ENCODE measurements around the gene GALNT13. TPM values are rescaled to one million over a fixed set of nuclear protein-coding genes. Genes with fewer than 3 reads are reported as not detected.
A peak's percentile ranks its signal among the peaks of the same experiment; 100 is the strongest.

Gene GALNT13
- total and polyA plus RNA-seq, 2 of the 13 experiments (the other 11 are each of a cell fraction or from before 2014, with no cell fraction given) = 1.3 to 5.0 TPM

- Histone ChIP-seq H3K4me1 (ENCODE audit: insufficient read depth, low read length) (peaks cover 17% of the 10 kb centered on the region), H3K27me3 (ENCODE audit: control insufficient read depth in 1 of 2, insufficient read depth in 2 of 2, low read length in 2 of 2) (no peaks in the 10 kb centered on the region), H3K4me3 (replicated peaks in 1 of 3; ENCODE audit: insufficient read depth in 1 of 3, low read depth in 2 of 3, low read length in 3 of 3) (no peak overlapping the region), H3K9ac (ENCODE audit: insufficient read depth, low read depth, low read length) (no peak overlapping the region), H3K27ac (ENCODE audit: extremely low read length, insufficient read depth, low read length) (no peak overlapping the region), H3K4me2 (ENCODE audit: low read depth, low read length) (no peak overlapping the region), H3K79me2 (ENCODE audit: insufficient read depth, low read length) (no peaks in the 10 kb centered on the region), H3K9me3 (ENCODE audit: low read length) (no peaks in the 10 kb centered on the region; the same call in 1 of the 2 replicates), H3K36me3 (replicated peaks in 1 of 2; ENCODE audit: control insufficient read depth in 1 of 2, insufficient read depth in 2 of 2, low read length in 2 of 2) (no peaks in the 10 kb centered on the region), H4K20me1 (ENCODE audit: insufficient read depth, low read length) (no peaks in the 10 kb centered on the region), H2AFZ (ENCODE audit: low read length) (no peak overlapping the region)
- no peak for ATAC-seq
- BruUV-seq (replicated peaks) = no TSS peak
- intact Hi-C loops (cut with micrococcal nuclease; ENCODE audit: unreplicated experiment) = no loop called here
- in situ Hi-C loops (cut with HindIII; ENCODE audit: extremely low pct_ligation_motif_present, low pct_unique_long_range_greater_than_20kb) = no loop called here
- no peak for DNase-seq (ENCODE audit: low spot score)
- TF ChIP-seq FOXP1 (IDR thresholded peaks at IDR 0.05) (peak; percentile 32; the same call in 1 of the 2 replicates), FOXP1 (CRISPR knock-in tag; IDR thresholded peaks at IDR 0.05) (no peak), SP140L (CRISPR knock-in tag; IDR thresholded peaks at IDR 0.05; ENCODE audit: borderline replicate concordance) (no peak), ONECUT2 (CRISPR knock-in tag; IDR thresholded peaks at IDR 0.05) (no peak), ATF6 (CRISPR knock-in tag; conservative IDR thresholded peaks at IDR 0.05) (no peak), ZNF235 (CRISPR knock-in tag; IDR thresholded peaks at IDR 0.05; ENCODE audit: borderline replicate concordance) (no peak)
- ChIA-PET CTCF (ENCODE audit: low intra/inter-chr PET ratio, low total read pairs) (no interaction called here), POLR2A (no interaction called here)
- 94% methylated on average over 2 of the region's 2 CpGs for WGBS (ENCODE audit: low lambda C conversion rate)
- no peak for FAIRE-seq
These were observed 584.1 kb downstream of the GALNT13 start for GRCh38 chr2:154455866-154456265.

- intact Hi-C loops (cut with micrococcal nuclease; ENCODE audit: unreplicated experiment) = no loop called here
- peak overlapping the region; percentile 30 for H2AFZ ChIP-seq (ENCODE audit: low read length)
- ATAC-seq (no peak), DNase-seq (ENCODE audit: low spot score) (no peak), FAIRE-seq (no peak)
- BruUV-seq (replicated peaks) = no TSS peak
- H3K4me2 ChIP-seq (ENCODE audit: low read depth, low read length) = no peak overlapping the region
- 84% methylated on average over 2 of the region's 2 CpGs for WGBS (ENCODE audit: low lambda C conversion rate)
- peaks cover 17% of the 10 kb centered on the region for H3K4me1 ChIP-seq (ENCODE audit: insufficient read depth, low read length)
- no peaks in the 10 kb centered on the region for H3K36me3 ChIP-seq (replicated peaks in 1 of 2; ENCODE audit: control insufficient read depth in 1 of 2, insufficient read depth in 2 of 2, low read length in 2 of 2)
- H3K27ac ChIP-seq (ENCODE audit: extremely low read length, insufficient read depth, low read length) = no peak overlapping the region
- no peaks in the 10 kb centered on the region for H3K27me3 ChIP-seq (ENCODE audit: control insufficient read depth in 1 of 2, insufficient read depth in 2 of 2, low read length in 2 of 2)
- ChIA-PET CTCF (ENCODE audit: low intra/inter-chr PET ratio, low total read pairs) (no interaction called here), POLR2A (no interaction called here)
- no peak overlapping the region for H3K4me3 ChIP-seq (replicated peaks in 1 of 3; ENCODE audit: insufficient read depth in 1 of 3, low read depth in 2 of 3, low read length in 3 of 3)
- in situ Hi-C loops (cut with HindIII; ENCODE audit: extremely low pct_ligation_motif_present, low pct_unique_long_range_greater_than_20kb) = no loop called here
- H3K9me3 ChIP-seq (ENCODE audit: low read length) = no peaks in the 10 kb centered on the region
- H3K79me2 ChIP-seq (ENCODE audit: insufficient read depth, low read length) = no peaks in the 10 kb centered on the region
- H3K9ac ChIP-seq (ENCODE audit: insufficient read depth, low read depth, low read length) = no peak overlapping the region
- no peaks in the 10 kb centered on the region for H4K20me1 ChIP-seq (ENCODE audit: insufficient read depth, low read length)
- TF ChIP-seq, protein P1, sequence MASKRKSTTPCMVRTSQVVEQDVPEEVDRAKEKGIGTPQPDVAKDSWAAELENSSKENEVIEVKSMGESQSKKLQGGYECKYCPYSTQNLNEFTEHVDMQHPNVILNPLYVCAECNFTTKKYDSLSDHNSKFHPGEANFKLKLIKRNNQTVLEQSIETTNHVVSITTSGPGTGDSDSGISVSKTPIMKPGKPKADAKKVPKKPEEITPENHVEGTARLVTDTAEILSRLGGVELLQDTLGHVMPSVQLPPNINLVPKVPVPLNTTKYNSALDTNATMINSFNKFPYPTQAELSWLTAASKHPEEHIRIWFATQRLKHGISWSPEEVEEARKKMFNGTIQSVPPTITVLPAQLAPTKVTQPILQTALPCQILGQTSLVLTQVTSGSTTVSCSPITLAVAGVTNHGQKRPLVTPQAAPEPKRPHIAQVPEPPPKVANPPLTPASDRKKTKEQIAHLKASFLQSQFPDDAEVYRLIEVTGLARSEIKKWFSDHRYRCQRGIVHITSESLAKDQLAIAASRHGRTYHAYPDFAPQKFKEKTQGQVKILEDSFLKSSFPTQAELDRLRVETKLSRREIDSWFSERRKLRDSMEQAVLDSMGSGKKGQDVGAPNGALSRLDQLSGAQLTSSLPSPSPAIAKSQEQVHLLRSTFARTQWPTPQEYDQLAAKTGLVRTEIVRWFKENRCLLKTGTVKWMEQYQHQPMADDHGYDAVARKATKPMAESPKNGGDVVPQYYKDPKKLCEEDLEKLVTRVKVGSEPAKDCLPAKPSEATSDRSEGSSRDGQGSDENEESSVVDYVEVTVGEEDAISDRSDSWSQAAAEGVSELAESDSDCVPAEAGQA (IDR thresholded peaks at IDR 0.05; ENCODE audit: low read depth) = no peak
- TF ChIP-seq, protein P1 (CRISPR knock-in tag; IDR thresholded peaks at IDR 0.05; ENCODE audit: borderline replicate concordance) = no peak
- TF ChIP-seq, protein P2, sequence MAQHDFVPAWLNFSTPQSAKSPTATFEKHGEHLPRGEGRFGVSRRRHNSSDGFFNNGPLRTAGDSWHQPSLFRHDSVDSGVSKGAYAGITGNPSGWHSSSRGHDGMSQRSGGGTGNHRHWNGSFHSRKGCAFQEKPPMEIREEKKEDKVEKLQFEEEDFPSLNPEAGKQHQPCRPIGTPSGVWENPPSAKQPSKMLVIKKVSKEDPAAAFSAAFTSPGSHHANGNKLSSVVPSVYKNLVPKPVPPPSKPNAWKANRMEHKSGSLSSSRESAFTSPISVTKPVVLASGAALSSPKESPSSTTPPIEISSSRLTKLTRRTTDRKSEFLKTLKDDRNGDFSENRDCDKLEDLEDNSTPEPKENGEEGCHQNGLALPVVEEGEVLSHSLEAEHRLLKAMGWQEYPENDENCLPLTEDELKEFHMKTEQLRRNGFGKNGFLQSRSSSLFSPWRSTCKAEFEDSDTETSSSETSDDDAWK (CRISPR knock-in tag; IDR thresholded peaks at IDR 0.05) = no peak
- TF ChIP-seq ZSCAN12 (CRISPR knock-in tag; IDR thresholded peaks at IDR 0.05) = no peak
- no peak for TF ChIP-seq ZNF121 (CRISPR knock-in tag; IDR thresholded peaks at IDR 0.05)
These were observed 585.6 kb downstream of the GALNT13 start for GRCh38 chr2:154457286-154457685.
